ENCODE measurements around the gene ZSCAN22.
"Not testable (repeated sequence)": the region's sequence is repeated elsewhere in the genome, so short reads cannot be mapped to it uniquely, and the experiment has no call there.

The ZSCAN22 gene

DNA sequence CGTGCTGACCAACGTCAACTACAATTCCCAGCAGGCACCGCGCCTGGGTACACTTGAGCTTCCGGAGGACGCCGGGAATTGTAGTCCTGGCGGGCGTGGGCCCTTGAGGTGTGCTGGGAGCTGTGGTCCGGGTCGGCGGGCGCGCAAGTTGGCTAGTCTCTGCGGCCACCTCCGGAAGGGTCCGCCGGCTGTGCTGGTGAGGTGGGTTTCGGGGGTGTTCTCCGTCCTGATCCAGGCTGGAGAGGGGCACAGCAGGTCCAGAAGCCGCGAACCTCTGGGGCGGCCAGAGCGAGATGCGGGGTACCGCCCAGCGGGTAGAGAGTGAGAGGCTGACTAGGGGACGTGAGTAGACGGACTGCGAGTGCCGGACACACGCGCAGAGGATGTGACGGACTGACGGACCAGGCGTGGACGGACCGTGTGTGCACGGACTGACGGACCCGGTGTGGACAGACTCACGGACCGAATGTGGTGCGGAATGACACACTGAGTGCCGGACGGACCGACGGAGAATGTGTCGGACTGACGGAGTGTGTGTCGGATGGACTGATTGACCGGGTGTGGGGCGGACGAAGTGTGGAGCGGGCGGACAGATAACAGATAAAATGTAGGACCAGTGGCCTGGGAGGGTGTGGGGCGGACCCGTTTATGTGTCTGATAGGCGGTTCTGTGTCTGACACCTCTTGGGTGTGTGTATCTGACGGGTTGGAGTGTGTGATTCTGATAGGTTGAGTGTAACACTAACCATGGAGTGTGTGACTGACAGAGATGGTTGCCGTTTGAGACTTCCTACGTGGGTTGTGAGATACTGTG is at the start of gene ZSCAN22:
Gene ZSCAN22, plus strand, starts transcription at position 81 of the 813 bp plus-strand sequence. CDS start 7,809 bp downstream, outside the sequence.
- DNase-seq, result peak; percentile 85

DNA sequence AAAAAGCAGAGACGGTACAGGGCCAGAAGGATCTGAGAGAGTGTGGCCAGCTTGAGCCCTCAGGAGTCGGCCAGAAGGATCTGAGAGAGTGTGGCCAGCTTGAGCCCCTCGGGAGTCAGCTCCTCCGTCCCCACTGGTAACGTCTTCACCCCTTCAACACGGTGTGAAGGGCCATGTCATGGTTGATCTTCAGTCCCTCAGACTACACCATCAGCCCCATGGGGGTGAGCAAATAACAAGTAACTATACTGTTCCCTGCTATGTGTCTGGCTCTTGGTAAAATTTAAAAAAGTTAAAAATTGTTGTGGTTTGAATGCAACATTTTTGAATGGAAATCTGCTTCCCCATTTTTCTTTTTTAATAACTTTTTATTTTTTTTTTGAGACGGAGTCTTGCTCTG is 49.6 kb upstream of the ZSCAN22 start:
- no peak for DNase-seq

DNA sequence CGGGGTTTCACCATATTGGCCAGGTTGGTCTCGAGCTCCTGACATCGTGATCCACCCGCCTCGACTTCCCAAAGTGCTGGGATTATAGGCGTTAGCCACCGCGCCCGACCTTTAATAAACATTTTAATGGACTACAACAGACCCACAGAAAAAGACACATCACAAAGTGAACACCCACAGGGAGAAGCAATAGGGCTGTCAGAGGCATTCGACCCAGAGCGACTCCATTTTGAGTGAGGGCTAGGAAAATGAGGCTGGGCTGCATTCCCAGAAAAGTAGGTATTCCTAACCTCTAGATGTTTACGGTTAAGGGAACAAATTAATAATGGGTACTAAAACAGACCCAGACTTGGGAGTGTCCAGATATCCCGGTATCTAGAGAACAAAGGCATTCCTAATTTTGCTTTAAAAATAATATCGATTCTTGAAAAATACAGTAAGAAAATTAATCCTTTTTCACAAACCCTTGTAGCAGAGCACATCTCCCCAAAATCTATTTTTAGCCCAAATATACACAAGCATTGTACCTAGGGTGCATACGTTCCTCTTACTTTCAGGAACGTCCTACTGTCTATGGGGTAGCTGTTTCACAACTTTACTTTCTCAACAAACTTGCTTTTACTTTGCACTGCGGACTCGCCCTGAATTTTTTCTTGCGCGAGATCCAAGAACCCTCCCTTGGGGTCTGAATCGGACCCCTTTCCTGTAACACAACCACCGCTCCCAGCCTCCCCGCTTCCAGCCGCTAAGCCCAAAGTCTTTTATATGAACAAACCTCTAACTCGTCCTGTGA is 48.9 kb upstream of the ZSCAN22 start:
- DNase-seq, result no peak

DNA sequence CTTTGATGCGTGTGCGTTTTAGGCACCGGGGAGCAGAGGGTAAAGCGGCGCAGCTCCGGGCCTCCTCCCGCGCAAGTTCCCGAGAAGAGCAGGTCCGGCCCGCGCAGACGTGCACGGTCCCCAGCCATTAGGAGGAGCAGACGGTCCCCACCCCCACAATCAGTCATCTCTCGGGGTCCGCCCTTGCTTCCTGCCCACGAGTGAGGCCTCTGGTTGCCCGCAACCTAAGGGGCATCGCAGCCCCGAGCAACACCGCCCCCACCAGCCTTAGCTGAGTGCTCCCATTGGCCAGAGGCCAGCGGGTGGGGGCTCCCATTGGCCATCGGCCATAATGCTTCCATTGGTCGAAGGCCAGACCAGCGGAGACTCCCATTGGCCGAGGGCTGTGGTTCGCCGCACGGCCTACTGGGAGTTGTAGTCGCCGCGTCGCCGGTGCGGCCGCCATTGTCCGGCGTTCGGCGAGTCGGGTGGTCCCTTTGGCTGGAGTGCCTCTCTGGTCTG is 48.2 kb upstream of the ZSCAN22 start, which contains the start of gene ZNF8:
Gene ZNF8, plus strand, starts transcription at position 415 of the 501 bp plus-strand sequence. CDS start 127 bp downstream, outside the sequence.
- DNase-seq, result peak; percentile 99

DNA sequence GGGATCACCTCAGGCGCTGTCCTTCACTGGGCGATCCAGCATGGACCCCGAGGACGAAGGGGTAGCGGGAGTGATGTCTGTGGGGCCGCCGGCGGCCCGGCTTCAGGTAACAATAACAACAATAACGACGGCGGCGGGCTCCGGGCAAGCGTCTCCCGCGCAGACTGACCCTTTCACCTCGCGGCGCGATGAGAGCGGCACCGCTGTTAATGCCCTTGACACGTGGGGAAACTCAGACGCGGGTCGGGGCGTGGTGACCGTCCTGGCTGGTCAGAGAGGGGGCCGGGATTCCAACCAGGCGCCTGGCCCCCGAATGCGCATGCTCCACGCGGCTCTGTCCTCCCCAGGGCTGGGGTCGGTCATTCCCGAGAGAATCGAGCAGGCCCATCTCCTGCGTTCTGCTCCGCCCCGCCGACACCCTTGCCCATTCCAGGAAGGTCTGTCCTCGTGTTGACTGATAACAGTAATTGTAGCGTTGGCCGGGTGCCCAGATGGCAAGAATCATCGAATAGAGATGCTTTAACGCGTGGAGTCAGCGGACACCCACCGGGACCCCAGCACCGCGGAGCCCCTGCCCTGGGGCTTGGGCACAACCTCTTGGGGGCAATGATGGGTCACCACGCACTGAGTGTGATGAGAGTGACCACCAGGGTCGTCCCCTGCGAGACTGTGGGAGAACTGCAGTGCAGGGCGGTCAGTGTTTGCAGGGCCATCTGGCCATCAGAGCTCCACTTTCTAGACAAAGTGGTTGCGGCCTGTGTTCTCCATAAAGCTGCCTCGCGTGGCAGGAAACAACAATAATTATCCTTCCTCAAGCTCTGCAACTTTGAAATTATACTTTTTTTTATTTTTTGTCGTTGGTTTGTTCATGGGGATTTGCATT is 47.5 kb upstream of the ZSCAN22 start:
- DNase-seq, result peak; percentile 25

DNA sequence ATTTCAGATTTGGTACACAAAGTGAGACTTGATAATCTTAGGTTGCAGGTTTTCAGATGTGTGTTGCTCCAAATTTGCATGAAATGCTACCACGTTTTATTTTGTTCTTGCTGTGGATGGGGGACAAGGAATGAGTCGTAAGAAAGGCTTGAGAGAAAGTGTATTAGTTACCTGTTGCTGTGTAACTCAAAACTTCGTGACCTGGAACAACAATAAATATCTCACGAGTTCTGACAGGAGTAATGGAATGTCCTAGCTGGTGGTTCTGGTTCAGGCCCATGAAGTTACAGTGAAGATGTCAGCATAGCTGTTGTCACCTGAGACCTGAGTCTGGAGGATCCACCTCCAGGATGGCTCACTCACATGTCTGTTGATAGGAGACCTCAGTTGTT is 46.9 kb upstream of the ZSCAN22 start:
- DNase-seq, result no peak

DNA sequence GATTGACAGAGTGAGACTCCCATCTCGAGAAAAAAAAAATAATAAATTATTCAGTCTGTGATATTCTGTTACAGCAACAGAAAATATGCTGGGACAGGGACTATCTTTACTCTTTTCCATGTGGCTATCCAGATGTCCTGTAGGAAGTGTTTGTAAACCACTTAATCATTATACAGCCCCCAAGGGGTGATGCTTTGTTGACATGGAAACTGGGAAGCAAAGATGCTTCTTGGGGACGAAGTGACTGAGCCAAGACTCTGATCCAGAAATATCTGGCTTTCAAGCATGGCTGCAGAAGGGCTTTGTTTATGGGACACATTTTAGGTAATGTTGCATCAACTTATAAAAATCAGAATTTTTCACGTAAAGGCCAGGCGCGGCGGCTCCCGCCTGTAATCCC is 42.6 kb upstream of the ZSCAN22 start:
- no peak for DNase-seq

DNA sequence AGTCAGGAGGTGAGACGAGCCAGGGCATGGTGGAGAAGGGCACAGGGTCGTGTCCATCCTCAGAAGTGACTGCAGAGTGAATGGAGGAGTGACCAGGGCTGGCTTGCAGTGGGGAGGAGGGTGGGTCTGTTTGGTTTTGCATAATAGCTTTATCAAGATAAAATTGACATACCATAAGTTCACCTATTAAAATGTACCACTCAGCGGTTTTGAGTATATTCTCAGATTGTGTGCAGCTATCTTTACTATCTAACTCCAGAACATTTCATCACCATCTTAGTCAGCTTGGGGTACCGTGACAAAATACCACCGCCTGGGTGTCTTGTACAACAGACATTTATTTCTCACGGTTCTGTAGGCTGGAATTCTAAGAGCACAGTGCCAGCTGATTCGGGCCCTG is 34.9 kb upstream of the ZSCAN22 start:
- DNase-seq, result no peak

DNA sequence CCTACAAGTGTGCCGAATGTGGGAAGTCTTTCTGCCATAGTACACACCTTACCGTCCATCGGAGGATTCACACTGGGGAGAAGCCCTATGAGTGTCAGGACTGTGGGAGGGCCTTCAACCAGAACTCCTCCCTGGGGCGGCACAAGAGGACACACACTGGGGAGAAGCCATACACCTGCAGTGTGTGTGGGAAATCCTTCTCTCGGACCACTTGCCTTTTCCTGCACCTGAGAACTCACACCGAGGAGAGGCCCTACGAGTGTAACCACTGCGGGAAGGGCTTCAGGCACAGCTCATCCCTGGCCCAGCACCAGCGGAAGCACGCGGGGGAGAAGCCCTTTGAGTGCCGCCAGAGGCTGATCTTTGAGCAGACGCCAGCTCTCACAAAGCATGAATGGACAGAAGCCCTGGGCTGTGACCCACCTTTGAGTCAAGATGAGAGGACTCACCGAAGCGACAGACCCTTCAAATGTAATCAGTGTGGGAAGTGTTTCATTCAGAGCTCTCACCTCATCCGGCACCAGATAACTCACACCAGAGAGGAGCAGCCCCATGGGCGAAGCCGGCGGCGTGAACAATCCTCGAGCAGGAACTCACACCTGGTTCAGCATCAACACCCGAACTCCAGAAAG is 31.9 kb upstream of the ZSCAN22 start:
- DNase-seq, result no peak

DNA sequence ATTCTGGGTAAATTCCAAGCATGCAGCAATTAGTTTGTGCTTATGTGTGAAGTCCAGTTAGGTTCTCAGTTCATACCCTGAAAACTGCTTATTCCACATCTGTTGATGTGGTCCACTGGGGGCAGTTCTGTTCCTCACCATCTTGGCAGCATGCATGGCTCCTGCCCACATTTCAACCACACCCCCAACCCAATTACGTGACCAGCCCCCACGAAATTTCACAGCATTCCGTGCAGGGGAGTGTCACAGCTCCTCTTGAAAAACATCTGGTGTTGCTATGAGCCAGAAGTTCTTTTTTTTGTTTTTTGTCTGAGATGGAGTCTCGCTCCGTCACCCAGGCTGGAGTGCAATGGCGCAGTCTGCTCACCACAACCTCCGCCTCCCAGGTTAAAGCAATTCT is 30.7 kb upstream of the ZSCAN22 start:
- DNase-seq, result no peak

DNA sequence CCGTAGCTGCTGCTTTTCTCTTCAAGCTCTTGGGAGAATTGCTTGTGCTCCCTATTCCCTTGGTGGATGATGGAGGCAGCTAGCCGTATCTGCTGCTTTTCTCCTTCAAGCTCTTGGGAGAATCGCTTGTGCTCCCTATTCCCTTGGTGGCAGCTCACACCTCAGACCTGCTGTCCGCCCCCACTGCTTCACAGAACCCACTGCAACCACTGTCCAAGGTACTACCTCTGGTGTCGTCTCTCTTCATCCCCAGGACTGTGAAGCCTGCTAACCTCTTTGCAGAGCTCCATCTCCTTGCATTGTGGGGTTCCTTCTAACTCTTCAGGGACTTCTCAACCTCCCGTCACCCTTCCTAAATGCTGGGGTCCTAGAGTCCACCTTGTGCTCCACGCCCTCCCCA is 26.2 kb upstream of the ZSCAN22 start:
- no peak for DNase-seq

DNA sequence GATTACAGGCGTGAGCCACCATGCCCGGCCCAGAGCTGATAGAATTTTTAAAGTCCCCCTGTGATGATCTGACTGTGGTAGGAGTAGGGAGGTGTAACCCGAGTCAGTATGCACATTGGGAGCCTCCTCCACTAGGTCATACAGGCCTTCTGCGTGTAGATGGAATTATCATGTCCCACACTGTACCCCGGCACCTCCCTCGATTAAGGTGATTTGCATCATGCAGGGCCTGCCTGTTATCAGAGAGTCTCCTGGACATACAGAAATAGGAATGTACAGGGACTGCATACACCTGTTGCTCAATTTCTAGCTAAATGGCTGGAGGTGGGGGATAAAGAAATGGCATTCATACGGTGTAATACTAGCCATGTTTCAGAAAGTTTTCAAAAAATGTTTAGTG is 22.5 kb upstream of the ZSCAN22 start:
- DNase-seq, result no peak

DNA sequence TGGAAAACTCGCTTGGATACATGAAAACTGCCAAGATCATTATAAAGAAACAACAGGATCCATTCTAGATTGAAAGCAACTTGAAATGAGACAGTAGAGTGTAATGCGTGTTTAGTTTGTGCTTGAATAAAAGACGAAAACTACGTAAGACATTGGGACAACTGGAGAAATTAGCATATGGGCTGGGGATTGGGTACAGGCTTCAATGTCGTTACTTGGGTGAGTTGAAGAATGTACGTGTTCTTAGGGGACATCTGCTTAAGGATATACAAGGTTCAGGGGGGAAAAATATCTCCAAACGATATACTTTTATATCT is 22.1 kb upstream of the ZSCAN22 start:
- no peak for DNase-seq

DNA sequence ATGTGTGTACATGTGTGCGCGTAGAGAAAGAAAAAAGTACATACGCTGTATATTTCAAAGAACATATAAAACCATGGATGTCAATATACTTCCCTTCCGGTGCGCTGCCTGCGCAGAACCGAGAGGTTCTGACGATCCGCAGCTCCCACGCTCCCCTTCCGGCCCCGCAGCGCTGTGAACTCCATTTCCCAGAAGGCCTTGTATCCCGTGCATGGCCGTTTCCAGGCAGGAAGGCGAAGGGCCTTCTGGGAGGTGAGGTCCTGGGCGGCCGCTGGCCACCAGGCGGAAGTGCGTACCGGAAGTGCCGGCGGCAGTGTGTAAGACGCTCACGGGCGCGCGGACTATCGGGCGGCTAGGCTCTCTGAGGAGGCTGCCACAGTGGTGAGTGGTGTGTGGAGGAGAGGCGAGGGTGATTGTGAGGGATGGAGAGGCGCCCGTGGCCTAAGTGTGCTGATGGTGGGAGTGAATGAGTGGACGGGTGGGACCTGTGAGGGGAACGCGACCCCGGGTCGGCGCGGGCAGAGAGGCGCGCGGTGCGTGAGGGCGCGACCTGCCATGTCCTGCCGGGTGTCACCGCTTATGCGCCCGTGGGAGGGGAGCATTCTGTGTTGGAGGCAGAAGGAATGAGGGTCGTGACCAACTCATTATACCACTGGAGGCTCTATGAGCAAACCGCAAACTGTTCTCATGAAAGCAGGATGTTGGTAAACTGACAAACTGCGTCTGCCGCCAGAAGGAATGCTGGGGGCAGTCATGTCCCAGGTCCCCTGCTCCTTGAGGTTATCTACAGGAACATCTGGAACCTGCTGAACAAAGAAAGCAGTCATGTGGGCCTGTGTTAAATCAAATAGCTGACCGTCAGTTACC is 21.5 kb upstream of the ZSCAN22 start, which contains the start of gene ERVK3-1:
Gene ERVK3-1, plus strand, starts transcription at position 313 of the 867 bp plus-strand sequence. CDS start 6,792 bp downstream, outside the sequence.
- DNase-seq, result peak; percentile 93

DNA sequence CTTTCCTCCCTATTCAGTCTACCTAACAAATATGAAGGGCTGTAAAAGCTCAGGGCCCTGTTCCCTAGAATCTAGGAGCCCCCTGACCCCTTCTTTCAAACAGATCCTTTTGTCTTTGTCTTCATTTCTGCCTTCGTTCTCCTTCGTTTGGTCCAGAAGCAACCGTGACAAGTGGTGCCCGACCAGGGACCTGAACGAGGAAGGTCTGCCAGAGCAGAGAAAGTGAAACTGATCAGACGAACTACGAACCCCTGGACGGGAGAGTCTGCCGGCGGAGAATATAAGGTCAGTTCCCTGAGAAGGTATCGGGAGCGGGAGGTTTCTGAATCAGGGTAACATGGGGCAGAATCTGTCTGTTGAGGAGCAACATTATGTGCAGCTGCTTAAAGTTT is 20.9 kb upstream of the ZSCAN22 start:
- DNase-seq, result no peak

DNA sequence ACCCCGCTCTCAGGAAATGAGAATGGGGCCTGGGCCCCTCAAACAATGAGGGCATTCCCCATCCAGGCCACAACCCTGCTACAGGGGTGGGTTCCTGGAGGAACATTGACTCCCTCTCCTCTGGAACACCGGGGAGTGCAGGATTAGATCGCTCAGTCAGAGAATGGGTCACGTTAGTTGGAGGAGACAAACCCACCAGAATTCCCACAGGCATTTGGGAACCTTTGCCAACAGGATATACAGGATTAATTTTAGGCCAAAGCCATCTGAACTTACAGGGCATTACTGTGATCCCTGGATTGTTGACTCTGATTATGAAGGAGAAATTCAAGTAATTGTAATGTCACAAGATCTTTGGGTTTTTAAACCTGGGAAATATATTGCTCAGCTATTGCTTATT is 19.1 kb upstream of the ZSCAN22 start:
- no peak for DNase-seq

DNA sequence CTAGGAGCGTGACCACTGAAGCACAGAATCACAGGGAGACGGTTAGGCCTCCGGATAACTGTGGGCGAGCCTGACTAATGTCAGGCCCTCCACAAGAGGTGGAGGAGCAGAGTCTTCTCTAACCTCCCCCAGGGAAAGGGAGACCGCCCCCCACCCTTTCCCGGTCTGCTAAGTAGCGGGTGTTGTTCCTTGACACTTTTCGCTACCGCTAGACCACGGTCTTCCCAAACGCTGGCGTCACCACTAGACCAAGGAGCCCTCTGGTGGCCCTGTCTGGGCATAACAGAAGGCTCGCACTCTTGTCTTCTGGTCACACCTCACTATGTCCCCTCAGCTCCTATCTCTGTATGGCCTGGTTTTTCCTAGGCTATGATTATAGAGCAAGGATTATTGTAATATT is 16.1 kb upstream of the ZSCAN22 start:
- not testable (repeated sequence) for DNase-seq

DNA sequence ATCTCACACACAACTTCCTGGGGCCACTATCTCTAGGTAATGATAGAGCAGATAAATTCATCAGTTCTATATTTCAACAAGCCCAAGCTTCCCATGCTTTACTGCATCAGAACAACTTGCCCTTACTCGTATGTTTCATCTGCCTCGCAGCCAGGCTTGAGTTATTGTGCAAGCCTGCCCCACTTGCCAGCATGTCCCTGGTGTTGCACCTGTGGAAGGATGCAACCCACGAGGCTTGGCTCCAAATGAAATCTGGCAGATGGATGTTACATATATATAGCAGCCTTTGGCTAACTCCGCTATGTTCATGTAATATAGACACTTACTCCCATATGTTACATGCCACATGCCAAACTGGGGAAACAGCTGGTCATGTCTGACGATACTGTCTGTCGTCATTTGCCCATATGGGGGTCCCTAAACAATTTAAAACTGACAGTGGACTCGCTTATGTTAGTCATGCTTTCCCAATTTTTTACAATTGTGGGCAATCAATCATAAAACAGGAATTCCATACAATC is 15.4 kb upstream of the ZSCAN22 start:
- DNase-seq, result no peak

DNA sequence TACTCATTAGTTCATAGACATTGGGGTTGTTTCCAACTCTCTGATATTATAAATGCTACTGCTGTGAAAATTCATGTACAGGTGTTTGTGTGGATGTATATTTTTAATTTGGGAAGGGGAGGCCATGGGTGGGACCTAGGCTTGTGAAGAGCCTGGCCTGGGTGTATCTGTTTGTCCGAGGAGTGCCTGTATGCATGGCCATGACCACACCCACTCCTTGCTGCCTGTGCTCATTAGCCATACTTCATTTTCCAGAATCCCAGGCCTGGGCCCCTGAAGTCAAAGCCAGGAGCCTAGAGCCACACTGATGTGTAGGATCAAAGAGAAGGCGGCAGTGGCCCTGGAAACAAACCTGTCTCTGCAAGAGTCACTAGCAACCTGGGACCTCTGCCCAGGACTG is 11.2 kb upstream of the ZSCAN22 start:
- DNase-seq, result no peak

DNA sequence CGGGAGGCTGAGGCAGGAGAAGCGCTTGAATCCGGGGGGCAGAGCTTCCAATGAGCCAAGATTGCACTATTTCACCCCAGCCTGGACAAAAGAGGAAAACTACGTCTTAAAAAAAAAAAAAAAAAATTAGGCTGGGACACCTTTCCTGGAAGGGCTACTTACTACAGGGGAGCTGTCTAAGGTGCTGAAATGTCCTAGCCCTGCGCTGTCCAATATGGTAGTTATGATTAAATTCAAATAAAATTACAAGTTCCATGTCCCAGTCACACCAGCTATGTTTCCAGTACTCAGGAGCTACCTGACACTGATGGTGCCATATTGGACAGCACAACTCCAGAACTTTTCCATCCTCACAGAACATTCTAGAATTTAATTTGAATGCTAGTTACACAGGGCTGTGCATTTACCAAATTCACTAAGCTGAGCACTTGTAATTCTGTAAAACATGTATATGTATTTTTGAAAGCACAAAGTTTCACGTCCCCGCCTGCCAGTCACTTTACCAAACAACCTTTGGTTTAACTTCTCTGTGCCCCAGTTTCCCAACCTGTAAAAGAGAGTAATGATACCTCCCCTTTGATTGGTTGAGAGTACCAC is 9.2 kb upstream of the ZSCAN22 start:
- DNase-seq, result no peak

DNA sequence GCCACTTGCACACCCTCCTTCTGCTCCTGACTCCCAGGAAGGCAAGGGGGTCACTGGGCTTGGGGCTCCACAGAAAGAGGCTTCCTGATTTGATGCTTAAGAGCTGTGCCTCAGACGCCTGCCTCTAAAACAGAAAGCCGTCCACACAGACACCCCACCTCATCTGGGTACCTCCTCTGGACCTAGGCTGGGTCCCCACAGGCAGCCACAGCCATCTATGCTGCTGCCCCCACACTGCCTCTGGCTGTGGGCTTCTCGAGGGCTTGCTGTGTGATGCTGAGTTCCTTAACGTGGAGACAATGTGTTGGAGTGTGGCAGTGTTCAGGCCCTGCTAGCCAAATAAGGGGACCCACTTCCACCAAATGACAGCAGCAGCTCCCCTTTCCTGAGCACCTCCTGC is 8.5 kb upstream of the ZSCAN22 start:
- no peak for DNase-seq

Measured in activated gamma-delta T cell treated with Interleukin-2 at 50 U/mL for 16 hours (primary cell).